Neural crest cell (in vitro differentiated cells): ENCODE results near the gene CSRNP3. TPM values are rescaled to one million over a fixed set of nuclear protein-coding genes. Genes with fewer than 3 reads are reported as not detected.

Source experiments
- DNase-seq: peaks from one replicate; pipeline ENCODE4 v3.0.0; 2021; ENCODE audit warnings: low read depth, mixed read lengths, low spot score
- H3K27ac Mint-ChIP-seq: one replicate; pipeline ENCODE4 v1.8.0; 2021; ENCODE audit warnings: mild to moderate bottlenecking, mixed read lengths; ENCODE audit not compliant: unreplicated experiment
- H3K27me3 Mint-ChIP-seq: 2 replicates; pipeline ENCODE4 v1.8.0; 2021; ENCODE audit warnings: low read depth, mild to moderate bottlenecking, mixed read lengths
- H3K36me3 Mint-ChIP-seq: 2 replicates; pipeline ENCODE4 v1.8.0; 2021; ENCODE audit warnings: low read depth, mild to moderate bottlenecking, mixed read lengths
- H3K4me1 Mint-ChIP-seq: 2 replicates; pipeline ENCODE4 v1.8.0; 2021; ENCODE audit warnings: mixed read lengths
- H3K4me3 Mint-ChIP-seq: one replicate; pipeline ENCODE4 v1.8.0; 2021; ENCODE audit warnings: mild to moderate bottlenecking, mixed read lengths
- H3K9me3 Mint-ChIP-seq: 2 replicates; pipeline ENCODE4 v1.8.0; 2021; ENCODE audit warnings: mixed read lengths
- CTCF ChIP-seq: fragments of 200-600 bp; sonication (generic); conservative IDR thresholded peaks from 2 replicates; pipeline ENCODE4 v1.5.0; 2021; ENCODE audit warnings: antibody characterized with exemption, mild to moderate bottlenecking
- total RNA-seq: library from RNA; stranded (reverse); gene quantifications from 2 replicates; pipeline ENCODE4 v1.2.1, GENCODE V29; 2021

The CSRNP3 gene
- total RNA-seq, 1 donor from 2014 or later = 28.4 TPM

GRCh38 chr2:165522719-165523118 lies 53.2 kb downstream of the CSRNP3 start:
- no peak for DNase-seq
- no peaks in the 10 kb centered on the region for H3K4me1 Mint-ChIP-seq
- peaks cover 8% of the 10 kb centered on the region for H3K36me3 Mint-ChIP-seq
- no peaks in the 10 kb centered on the region for H3K27me3 Mint-ChIP-seq
- no peak overlapping the region for H3K4me3 Mint-ChIP-seq
- no peak overlapping the region for H3K27ac Mint-ChIP-seq
- TF ChIP-seq CTCF = no peak
- H3K9me3 Mint-ChIP-seq = peaks cover 2% of the 10 kb centered on the region

- H3K36me3 Mint-ChIP-seq = peaks cover 17% of the 10 kb centered on the region
- DNase-seq = no peak
- H3K4me3 Mint-ChIP-seq = no peak overlapping the region
- H3K4me1 Mint-ChIP-seq = no peaks in the 10 kb centered on the region
- no peak for TF ChIP-seq CTCF
- peaks cover 6% of the 10 kb centered on the region for H3K9me3 Mint-ChIP-seq
- H3K27ac Mint-ChIP-seq = no peak overlapping the region
- no peaks in the 10 kb centered on the region for H3K27me3 Mint-ChIP-seq
Measured at GRCh38 chr2:165524720-165525119, 55.2 kb downstream of the CSRNP3 start.

- no peak for TF ChIP-seq CTCF
- no peak overlapping the region for H3K4me3 Mint-ChIP-seq
- peaks cover 21% of the 10 kb centered on the region for H3K36me3 Mint-ChIP-seq
- peaks cover 8% of the 10 kb centered on the region for H3K9me3 Mint-ChIP-seq
- no peaks in the 10 kb centered on the region for H3K27me3 Mint-ChIP-seq
- no peaks in the 10 kb centered on the region for H3K4me1 Mint-ChIP-seq
- no peak for DNase-seq
- H3K27ac Mint-ChIP-seq = no peak overlapping the region
Measured at GRCh38 chr2:165528691-165529090, 59.2 kb downstream of the CSRNP3 start.

- no peak for TF ChIP-seq CTCF
- H3K36me3 Mint-ChIP-seq = peaks cover 21% of the 10 kb centered on the region
- no peak overlapping the region for H3K27ac Mint-ChIP-seq
- H3K4me3 Mint-ChIP-seq = no peak overlapping the region
- no peaks in the 10 kb centered on the region for H3K27me3 Mint-ChIP-seq
- H3K9me3 Mint-ChIP-seq = peaks cover 8% of the 10 kb centered on the region
- no peak for DNase-seq
- no peaks in the 10 kb centered on the region for H3K4me1 Mint-ChIP-seq
Measured at GRCh38 chr2:165529130-165529529, 59.6 kb downstream of the CSRNP3 start.

GRCh38 chr2:165533331-165533730 lies 63.8 kb downstream of the CSRNP3 start:
- peaks cover 13% of the 10 kb centered on the region for H3K4me1 Mint-ChIP-seq

More at GRCh38 chr2:165533331-165533730, 63.8 kb downstream of the CSRNP3 start:
- TF ChIP-seq CTCF = no peak
- Mint-ChIP-seq H3K27me3 (no peaks in the 10 kb centered on the region), H3K4me3 (no peak overlapping the region), H3K9me3 (peaks cover 5% of the 10 kb centered on the region), H3K36me3 (peaks cover 14% of the 10 kb centered on the region), H3K27ac (no peak overlapping the region)
- DNase-seq = no peak
